AG10803 (cell line): ENCODE results near the gene SHF.

Experiments used
- DNase-seq: peaks from one replicate; pipeline ENCODE4 v3.0.0; 2010; ENCODE audit warnings: low read depth
- H3K4me3 ChIP-seq: 2 replicates; pipeline ENCODE4 v1.5.1; 2011; ENCODE audit warnings: mild to moderate bottlenecking, low read length, control low read depth
- TF ChIP-seq, protein P1 (sequence below): conservative IDR thresholded peaks from 2 replicates; pipeline ENCODE4 v1.5.1; 2011; ENCODE audit warnings: mild to moderate bottlenecking, low read length, control low read depth, inconsistent platforms

SHF gene

DNA sequence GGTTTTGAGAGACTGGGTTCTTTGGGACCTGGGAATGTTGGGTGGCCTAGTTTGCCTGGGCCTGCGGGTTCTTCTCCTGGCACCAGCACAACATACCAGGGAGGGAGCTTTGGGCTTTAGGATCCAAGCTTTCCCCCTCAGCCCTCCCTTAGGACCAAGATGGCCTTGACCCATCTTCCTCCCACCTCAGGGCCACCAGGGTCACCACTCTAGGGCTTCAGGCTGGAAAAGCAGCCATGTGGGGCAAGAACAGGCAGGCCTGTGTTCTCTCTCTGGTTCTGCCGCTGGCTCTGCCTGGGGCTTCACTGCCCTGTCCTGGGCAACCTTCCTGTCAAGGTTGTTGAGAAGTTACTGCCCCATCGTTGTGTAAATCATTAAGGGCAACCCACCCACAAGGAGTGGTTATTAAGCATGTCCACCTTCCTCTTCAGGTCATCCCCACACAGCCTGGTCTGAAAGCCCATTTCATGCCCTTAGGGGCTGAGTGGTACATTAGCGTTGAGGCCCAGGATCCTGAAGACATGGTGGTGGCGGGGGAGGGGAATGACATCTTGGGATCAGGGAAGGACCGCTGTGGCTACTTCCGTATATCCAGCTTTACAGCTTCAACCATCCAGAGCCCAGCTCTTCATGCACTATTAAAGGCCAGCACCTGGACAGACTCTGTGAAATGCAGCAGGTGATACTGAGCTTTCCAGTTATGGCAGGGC is 57.3 kb downstream of the SHF start:
- DNase-seq = no peak
- no peak overlapping the region for H3K4me3 ChIP-seq
- TF ChIP-seq, protein P1, sequence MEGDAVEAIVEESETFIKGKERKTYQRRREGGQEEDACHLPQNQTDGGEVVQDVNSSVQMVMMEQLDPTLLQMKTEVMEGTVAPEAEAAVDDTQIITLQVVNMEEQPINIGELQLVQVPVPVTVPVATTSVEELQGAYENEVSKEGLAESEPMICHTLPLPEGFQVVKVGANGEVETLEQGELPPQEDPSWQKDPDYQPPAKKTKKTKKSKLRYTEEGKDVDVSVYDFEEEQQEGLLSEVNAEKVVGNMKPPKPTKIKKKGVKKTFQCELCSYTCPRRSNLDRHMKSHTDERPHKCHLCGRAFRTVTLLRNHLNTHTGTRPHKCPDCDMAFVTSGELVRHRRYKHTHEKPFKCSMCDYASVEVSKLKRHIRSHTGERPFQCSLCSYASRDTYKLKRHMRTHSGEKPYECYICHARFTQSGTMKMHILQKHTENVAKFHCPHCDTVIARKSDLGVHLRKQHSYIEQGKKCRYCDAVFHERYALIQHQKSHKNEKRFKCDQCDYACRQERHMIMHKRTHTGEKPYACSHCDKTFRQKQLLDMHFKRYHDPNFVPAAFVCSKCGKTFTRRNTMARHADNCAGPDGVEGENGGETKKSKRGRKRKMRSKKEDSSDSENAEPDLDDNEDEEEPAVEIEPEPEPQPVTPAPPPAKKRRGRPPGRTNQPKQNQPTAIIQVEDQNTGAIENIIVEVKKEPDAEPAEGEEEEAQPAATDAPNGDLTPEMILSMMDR = no peak

DNA sequence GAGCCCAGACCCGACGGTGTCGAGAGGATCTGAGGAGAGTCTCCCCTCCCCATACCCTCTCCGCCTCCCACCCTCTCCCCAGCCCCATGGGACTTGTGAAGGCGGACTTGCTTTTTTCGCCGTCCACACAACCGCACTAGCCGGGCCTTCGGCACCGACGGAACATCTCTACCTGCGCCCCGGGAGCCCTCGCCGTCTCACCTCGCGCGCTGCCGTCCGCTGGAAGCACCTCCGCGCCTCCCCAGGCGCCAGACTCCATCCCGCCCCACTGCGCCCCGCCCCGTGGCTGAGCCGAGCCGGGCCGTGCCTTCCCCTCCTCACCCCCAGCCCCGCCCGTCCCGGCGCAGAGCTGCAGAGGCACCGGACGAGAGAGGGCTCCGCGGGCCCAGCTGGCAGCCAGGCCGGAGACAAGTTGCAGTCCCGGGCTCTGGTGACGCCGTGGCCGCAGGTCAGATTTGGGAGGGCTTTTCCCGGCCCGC is 58.1 kb downstream of the SHF start, which contains the start of the genes DUOX1 and DUOXA1:
Gene DUOX1 (plus strand): TSS at position 344 of the 479 bp plus-strand sequence. CDS start 1,973 bp downstream, outside the sequence.
Gene DUOXA1 (minus strand): TSS at position 229 of the 479 bp plus-strand sequence. CDS start 6,865 bp downstream, outside the sequence.
- no peak for DNase-seq
- peak within 1 kb of the TSS; percentile 5; the same call in 1 of the 2 replicates for H3K4me3 ChIP-seq
- TF ChIP-seq, protein P1 = no peak

DNA sequence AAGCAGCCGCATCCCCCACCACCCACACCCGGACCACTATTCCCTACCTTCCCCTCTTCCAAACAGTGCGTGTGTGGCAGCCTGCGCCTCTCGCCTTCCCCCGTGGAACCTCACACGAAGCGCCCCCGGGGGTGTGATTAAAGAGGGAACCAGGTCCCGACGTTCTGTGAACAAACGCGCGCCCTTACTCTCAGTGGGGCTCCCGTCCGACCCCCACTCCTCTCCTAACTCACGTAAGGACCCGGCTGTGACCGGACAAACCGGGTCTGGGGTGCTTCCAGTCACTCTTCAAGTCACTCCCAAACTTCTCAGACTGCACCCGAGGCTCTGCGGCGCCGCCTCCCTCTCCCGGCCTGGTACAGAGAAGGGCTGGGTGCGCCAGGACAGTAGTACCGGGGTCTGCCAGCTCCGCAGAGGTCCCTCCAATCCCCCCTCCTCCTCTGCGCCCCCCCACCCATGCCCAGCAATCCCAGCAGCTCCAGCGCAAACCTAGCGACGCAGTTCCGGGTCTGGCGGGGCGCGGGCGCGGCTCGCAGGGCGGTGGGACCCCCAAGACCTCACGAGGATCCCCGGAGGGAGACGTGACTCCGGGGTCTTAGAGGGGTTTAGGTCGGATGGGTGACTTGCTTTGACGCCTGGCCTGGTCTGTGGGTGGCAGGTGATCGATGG is 58.7 kb downstream of the SHF start:
- TF ChIP-seq, protein P1 = no peak
- DNase-seq = no peak
- peak overlapping the region; percentile 5; the same call in 1 of the 2 replicates for H3K4me3 ChIP-seq

DNA sequence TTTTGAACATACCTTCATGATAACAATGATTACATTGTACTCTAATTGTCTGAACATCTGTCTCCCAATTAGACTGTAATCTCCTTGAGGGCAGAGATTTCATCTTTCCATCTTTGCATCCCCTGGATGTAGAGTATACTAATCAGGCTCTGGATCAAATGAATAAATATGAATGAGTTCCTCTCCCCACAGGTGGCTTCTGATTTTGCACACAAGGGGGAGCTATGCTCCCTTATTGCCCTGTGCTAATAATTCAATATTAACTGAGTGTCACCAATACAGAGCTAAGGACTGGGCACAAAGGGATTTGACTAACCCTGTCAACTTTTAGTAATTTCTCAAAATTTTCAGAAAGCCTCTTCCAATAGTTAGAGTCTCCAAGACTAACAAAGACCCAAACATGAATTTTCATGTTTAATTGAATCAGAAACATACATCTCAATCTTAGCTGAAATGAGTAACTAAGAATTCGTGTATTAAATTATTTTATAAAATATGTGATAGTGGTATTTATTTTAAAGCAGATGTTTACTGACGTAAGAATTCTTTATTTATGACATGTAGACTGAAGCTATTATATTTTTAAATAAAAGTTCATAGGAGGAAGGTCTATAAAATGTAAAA is 61.1 kb downstream of the SHF start:
- TF ChIP-seq, protein P1 = peak; percentile 72
- H3K4me3 ChIP-seq = no peak overlapping the region
- DNase-seq = peak; percentile 29

DNA sequence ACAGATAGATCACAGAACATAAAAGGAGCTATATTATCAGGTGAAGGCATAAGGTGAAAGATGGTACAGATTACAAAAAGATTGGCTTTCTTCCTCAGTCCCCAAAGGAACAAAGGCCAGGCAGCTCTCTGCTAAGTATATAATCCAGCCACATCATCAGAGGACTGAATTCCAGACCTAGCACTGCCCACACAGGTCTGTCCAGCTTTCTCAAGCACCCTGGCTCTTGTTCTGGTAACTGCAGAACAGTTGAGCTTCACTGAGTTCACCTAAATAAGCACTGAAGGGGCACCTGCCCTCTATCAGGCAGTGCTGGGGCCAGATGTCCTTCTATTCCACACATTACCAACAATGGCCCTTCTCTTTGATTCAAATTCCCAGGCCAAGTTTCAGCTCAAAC is 64.4 kb downstream of the SHF start:
- DNase-seq = no peak
- TF ChIP-seq, protein P1 = no peak
- no peak overlapping the region for H3K4me3 ChIP-seq

DNA sequence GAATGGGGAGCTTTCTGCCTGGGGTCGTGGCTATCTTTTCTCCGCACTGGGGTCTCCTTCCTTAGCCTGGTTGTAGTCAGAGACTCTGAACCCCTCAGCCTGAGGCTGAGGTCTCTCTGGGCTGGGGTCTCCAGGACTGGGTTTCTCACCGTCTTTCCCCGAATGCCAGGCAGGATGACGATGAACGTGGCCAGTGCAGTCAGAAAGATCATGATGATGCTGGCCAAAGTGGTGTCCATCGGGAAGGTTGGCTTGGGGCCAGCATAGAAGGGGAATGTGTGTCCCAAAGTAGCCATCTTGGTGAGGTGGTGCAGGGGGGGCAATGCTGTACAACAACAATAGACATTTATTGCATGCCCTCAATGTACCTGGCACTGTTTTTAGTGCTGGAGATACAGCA is 65.0 kb downstream of the SHF start:
- TF ChIP-seq, protein P1 = no peak
- no peak for DNase-seq
- H3K4me3 ChIP-seq = no peak overlapping the region
